Stimulated activated CD8-positive, alpha-beta memory T cell treated with anti-CD3 and anti-CD28 coated beads, Interleukin-4, amount 100 ng/mL, for 4 hours (primary cell): ENCODE data around the gene PGM5.

Source experiments
- DNase-seq, 2 donors: peaks; one replicate each; pipeline ENCODE4 v3.0.0-alpha.2; 2020; ENCODE audit warnings: low read depth in 2 of 2, low spot score in 1 of 2

Gene PGM5

DNA sequence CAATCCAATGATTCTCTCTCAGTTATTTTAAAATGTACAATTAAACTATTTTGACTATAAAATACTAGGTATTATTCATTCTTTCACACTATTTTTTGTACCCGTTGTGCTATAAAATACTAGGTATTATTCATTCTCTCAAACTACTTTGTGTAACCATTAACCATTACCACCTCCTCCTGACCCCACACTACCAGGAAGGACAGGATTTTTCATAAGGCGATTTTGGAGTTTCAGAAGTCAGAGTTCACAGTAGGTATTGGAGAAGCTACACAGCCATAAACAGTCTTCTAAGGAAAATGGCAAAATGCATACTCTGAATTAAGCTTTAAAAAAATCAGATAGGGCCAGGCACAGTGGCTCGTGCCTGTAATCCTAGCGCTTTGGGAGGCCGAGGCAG lies 219.4 kb downstream of the PGM5 start:
- no peak for DNase-seq

DNA sequence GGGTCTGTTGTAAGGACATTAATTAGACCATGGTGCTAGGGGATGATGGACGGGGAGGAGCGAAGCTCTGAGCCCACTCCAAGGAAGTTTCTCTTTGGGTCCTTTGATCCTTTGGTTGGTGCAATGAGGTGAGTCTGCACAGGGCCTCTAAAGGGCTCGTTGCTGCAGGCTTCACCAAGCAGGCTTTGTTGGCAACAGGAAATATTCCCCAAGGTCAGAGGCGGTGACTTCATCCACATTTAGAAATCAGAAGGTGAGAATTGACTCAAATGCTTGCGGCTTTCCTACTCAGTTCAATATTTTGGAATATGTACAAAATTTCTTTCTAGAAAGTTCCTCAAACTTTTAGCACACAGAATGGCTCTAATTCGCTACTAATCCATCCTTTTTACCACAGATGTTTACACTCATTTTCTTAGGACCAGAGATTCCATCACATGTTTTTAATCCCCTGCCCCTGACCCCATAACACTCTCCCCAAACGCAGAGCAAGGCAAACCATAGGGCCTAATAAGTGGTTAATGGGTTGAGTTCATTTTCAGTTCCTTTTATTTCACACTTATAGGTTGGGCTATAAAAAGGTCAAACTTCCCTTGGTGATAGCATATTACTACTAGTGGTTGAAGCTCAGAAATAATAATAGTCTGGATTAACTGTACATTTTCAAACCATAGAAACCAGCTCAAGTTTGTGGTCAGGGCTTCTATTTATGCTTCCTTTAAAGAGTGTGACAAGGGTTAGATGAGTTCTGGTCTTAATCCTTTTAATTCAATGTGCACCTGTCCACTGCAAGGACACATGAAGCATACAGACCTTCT lies 221.6 kb downstream of the PGM5 start:
- no peak for DNase-seq
